Activated T-helper 17 cell treated with anti-CD3 and anti-CD28 coated beads, Interleukin-2, amount 50 U/mL, for 72 hours (primary cell): ENCODE measurements around the gene PKHD1. TPM values are rescaled to one million over a fixed set of nuclear protein-coding genes. Genes with fewer than 3 reads are reported as not detected.

Experiments used
- ATAC-seq: fragments of 150-1000 bp; cut with Tn5 transposase; replicated peaks from 2 replicates; pipeline ENCODE4 v1.10.0; 2021; ENCODE audit warnings: mild to moderate bottlenecking, moderate library complexity
- H3K27ac Mint-ChIP-seq: one replicate; pipeline ENCODE4 v1.8.0; 2022; ENCODE audit warnings: mixed read lengths
- H3K27me3 Mint-ChIP-seq: one replicate; pipeline ENCODE4 v1.8.0; 2022; ENCODE audit warnings: mixed read lengths
- H3K36me3 Mint-ChIP-seq: one replicate; pipeline ENCODE4 v1.8.0; 2022; ENCODE audit warnings: low read depth, mild to moderate bottlenecking, mixed read lengths
- H3K4me1 Mint-ChIP-seq: one replicate; pipeline ENCODE4 v1.8.0; 2022; ENCODE audit warnings: mixed read lengths
- H3K4me3 Mint-ChIP-seq: one replicate; pipeline ENCODE4 v1.8.0; 2022; ENCODE audit warnings: mild to moderate bottlenecking, mixed read lengths
- H3K9me3 Mint-ChIP-seq: one replicate; pipeline ENCODE4 v1.8.0; 2022; ENCODE audit warnings: mixed read lengths
- total RNA-seq, 2 donors: library from RNA; stranded (reverse); gene quantifications; one replicate each; pipeline ENCODE4 v1.2.3, GENCODE V29; 2022

Gene PKHD1
- total RNA-seq, 2 donors from 2014 or later = 0.19 to 0.24 TPM

GRCh38 chr6:51842061-51842803 lies 245.2 kb downstream of the PKHD1 start:
- Mint-ChIP-seq H3K27me3 (no peaks in the 10 kb centered on the region), H3K36me3 (no peaks in the 10 kb centered on the region), H3K4me1 (no peaks in the 10 kb centered on the region), H3K27ac (no peak overlapping the region), H3K9me3 (no peaks in the 10 kb centered on the region), H3K4me3 (no peak overlapping the region)
- ATAC-seq = no peak

DNA sequence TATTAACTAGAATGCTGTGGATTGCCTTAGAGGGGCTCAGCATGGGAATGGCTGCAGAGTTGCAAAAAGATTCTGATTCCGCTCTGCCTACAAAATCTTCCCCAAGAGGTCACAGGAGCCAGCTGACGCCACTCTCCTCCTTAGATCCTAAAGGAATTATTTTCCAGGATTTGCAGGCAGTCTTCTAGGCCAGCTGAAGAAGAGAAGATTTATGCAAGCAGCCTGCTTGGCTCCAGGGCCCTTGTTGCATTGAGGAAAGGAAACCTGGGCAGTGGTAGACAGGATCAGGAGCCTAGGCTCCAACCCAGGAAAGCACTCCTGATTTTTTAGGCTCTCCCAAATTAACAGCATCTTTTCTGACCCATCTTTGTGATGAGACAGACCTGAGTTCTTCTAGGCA lies 245.8 kb downstream of the PKHD1 start:
- Mint-ChIP-seq H3K4me3 (no peak overlapping the region), H3K4me1 (no peaks in the 10 kb centered on the region), H3K36me3 (no peaks in the 10 kb centered on the region), H3K27ac (no peak overlapping the region), H3K27me3 (no peaks in the 10 kb centered on the region), H3K9me3 (no peaks in the 10 kb centered on the region)
- no peak for ATAC-seq

- Mint-ChIP-seq H3K4me3 (no peak overlapping the region), H3K9me3 (no peaks in the 10 kb centered on the region), H3K4me1 (no peaks in the 10 kb centered on the region), H3K36me3 (no peaks in the 10 kb centered on the region), H3K27me3 (no peaks in the 10 kb centered on the region), H3K27ac (no peak overlapping the region)
- no peak for ATAC-seq
Observed at GRCh38 chr6:51839726-51840374, 247.6 kb downstream of the PKHD1 start.

DNA sequence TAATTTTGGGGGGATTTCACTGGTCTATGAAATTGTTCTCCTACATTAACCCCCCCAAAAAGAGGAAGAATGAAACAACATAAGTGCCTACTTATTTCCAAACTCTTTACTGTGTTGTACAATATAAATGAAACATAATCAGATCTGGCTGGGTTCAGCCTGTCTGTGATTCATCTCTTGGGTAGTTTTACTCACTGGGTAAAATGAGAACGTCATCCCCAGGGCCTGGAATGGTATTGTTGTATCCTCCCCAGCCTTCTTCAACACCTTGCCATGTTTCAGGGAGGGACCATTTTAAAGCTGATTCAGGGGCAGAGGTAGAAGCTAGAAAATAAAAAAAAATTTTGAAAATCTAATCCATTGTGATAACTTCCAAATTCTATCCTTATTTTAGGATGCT lies 256.7 kb downstream of the PKHD1 start:
- H3K4me1 Mint-ChIP-seq = no peaks in the 10 kb centered on the region
- H3K27me3 Mint-ChIP-seq = peaks cover 7% of the 10 kb centered on the region
- H3K36me3 Mint-ChIP-seq = no peaks in the 10 kb centered on the region
- H3K4me3 Mint-ChIP-seq = no peak overlapping the region
- no peak for ATAC-seq
- H3K27ac Mint-ChIP-seq = no peak overlapping the region
- H3K9me3 Mint-ChIP-seq = no peaks in the 10 kb centered on the region

- Mint-ChIP-seq H3K4me3 (no peak overlapping the region), H3K36me3 (no peaks in the 10 kb centered on the region), H3K9me3 (no peaks in the 10 kb centered on the region), H3K4me1 (no peaks in the 10 kb centered on the region), H3K27me3 (peaks cover 7% of the 10 kb centered on the region), H3K27ac (no peak overlapping the region)
- ATAC-seq = no peak
Observed at GRCh38 chr6:51827580-51827979, 259.8 kb downstream of the PKHD1 start.

DNA sequence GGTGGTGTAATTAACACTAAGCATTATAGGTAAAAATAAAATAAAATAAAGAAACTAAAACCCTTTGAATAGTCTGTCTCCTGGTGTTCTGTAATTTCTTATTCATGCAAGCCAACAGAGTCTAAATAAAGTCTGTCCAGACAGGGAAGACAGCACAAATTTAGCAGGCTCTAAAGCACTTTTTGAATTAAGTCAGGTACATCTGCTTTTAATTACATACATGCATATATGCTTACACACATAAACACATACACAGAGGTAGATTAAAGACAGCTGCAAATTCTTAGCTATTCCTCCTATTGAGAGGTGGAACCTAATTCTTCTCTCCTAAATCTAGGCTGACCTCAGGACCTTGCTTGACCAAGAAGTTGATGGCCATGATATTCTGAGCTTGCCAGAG lies 262.5 kb downstream of the PKHD1 start:
- Mint-ChIP-seq H3K27ac (no peak overlapping the region), H3K4me3 (no peak overlapping the region), H3K27me3 (peaks cover 8% of the 10 kb centered on the region), H3K4me1 (no peaks in the 10 kb centered on the region), H3K9me3 (no peaks in the 10 kb centered on the region), H3K36me3 (no peaks in the 10 kb centered on the region)
- ATAC-seq = no peak

- H3K4me1 Mint-ChIP-seq = no peaks in the 10 kb centered on the region
- ATAC-seq = no peak
- peaks cover 4% of the 10 kb centered on the region for H3K27me3 Mint-ChIP-seq
- H3K27ac Mint-ChIP-seq = no peak overlapping the region
- no peaks in the 10 kb centered on the region for H3K9me3 Mint-ChIP-seq
- H3K4me3 Mint-ChIP-seq = no peak overlapping the region
- H3K36me3 Mint-ChIP-seq = no peaks in the 10 kb centered on the region
Observed at GRCh38 chr6:51820555-51820954, 266.9 kb downstream of the PKHD1 start.

- H3K36me3 Mint-ChIP-seq = no peaks in the 10 kb centered on the region
- H3K9me3 Mint-ChIP-seq = no peaks in the 10 kb centered on the region
- no peak overlapping the region for H3K4me3 Mint-ChIP-seq
- H3K27ac Mint-ChIP-seq = no peak overlapping the region
- ATAC-seq = no peak
- peaks cover 4% of the 10 kb centered on the region for H3K27me3 Mint-ChIP-seq
- H3K4me1 Mint-ChIP-seq = no peaks in the 10 kb centered on the region
Observed at GRCh38 chr6:51818520-51819022, 268.8 kb downstream of the PKHD1 start.

- H3K9me3 Mint-ChIP-seq = no peaks in the 10 kb centered on the region
- no peak overlapping the region for H3K4me3 Mint-ChIP-seq
- H3K27ac Mint-ChIP-seq = no peak overlapping the region
- no peaks in the 10 kb centered on the region for H3K36me3 Mint-ChIP-seq
- peaks cover 4% of the 10 kb centered on the region for H3K27me3 Mint-ChIP-seq
- ATAC-seq = no peak
- H3K4me1 Mint-ChIP-seq = no peaks in the 10 kb centered on the region
Observed at GRCh38 chr6:51817832-51818231, 269.6 kb downstream of the PKHD1 start.

DNA sequence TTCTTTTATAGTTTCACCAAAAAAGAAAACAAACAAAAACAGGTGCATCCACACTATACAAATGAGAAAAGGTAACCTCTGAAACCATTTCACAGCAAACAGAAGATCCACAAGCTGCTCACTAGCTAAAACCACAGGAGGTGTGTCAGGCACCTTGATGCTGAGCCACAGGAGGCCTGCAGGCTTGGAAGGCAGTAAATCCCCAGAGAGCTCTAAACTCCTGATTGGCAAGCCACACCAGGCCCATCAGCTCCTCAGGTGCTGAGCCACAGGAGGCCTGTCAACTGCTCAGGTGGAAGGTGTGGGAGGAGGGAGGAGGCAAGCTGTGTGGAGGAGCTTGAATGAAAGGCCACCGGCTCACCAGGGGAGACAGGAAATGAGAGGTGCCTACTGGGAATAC lies 273.0 kb downstream of the PKHD1 start:
- H3K4me1 Mint-ChIP-seq = no peaks in the 10 kb centered on the region
- ATAC-seq = no peak
- no peak overlapping the region for H3K4me3 Mint-ChIP-seq
- H3K9me3 Mint-ChIP-seq = peaks cover 5% of the 10 kb centered on the region
- H3K27me3 Mint-ChIP-seq = no peaks in the 10 kb centered on the region
- no peaks in the 10 kb centered on the region for H3K36me3 Mint-ChIP-seq
- no peak overlapping the region for H3K27ac Mint-ChIP-seq

DNA sequence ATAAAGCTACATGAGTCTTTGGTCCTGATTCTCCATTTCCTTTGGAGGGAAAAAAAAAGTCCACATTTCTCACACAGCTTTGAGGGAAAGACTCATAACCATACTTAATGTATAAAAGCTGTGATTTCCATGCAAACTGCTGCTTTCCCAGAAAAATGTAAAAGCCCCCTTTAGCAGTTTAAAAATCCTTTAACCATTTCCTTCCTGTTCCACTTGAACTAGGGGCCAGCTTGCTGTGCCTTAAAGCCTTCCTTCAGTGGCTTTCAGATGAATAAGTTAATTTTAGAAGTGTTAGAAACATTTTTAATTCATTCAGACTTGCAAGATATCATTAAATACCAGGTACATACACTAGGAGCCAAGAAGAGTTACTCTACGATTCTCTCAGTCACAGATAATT lies 273.5 kb downstream of the PKHD1 start:
- H3K4me3 Mint-ChIP-seq = no peak overlapping the region
- no peaks in the 10 kb centered on the region for H3K27me3 Mint-ChIP-seq
- H3K36me3 Mint-ChIP-seq = no peaks in the 10 kb centered on the region
- H3K27ac Mint-ChIP-seq = no peak overlapping the region
- peaks cover 5% of the 10 kb centered on the region for H3K9me3 Mint-ChIP-seq
- H3K4me1 Mint-ChIP-seq = no peaks in the 10 kb centered on the region
- no peak for ATAC-seq

- H3K4me3 Mint-ChIP-seq = no peak overlapping the region
- no peaks in the 10 kb centered on the region for H3K36me3 Mint-ChIP-seq
- peaks cover 5% of the 10 kb centered on the region for H3K9me3 Mint-ChIP-seq
- no peak overlapping the region for H3K27ac Mint-ChIP-seq
- no peaks in the 10 kb centered on the region for H3K4me1 Mint-ChIP-seq
- no peaks in the 10 kb centered on the region for H3K27me3 Mint-ChIP-seq
- ATAC-seq = no peak
Observed at GRCh38 chr6:51812231-51812630, 275.2 kb downstream of the PKHD1 start.

DNA sequence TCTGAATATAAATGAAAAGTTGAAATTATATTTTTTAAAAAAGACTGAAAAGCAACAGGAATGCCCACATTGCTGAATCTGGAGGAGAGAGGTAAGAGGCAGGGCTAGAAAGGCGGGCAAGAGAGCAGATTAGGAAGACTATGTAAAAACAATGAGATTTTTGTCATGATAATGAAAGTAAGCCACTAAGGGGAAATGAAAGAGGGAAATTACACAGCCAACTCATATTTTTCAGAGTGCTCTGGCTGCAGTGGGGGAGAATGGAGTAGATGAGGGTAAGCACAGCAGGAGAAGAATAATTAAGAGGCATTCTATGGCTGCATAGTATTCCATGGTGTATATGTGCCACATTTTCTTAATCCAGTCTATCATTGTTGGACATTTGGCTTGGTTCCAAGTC lies 281.9 kb downstream of the PKHD1 start:
- ATAC-seq = no peak

GRCh38 chr6:51800603-51801002 lies 286.8 kb downstream of the PKHD1 start:
- Mint-ChIP-seq H3K27ac (no peak overlapping the region), H3K36me3 (no peaks in the 10 kb centered on the region), H3K4me1 (no peaks in the 10 kb centered on the region), H3K27me3 (no peaks in the 10 kb centered on the region), H3K4me3 (no peak overlapping the region), H3K9me3 (peaks cover 15% of the 10 kb centered on the region)
- ATAC-seq = no peak

More for the DNA sequence above, 281.9 kb downstream of the PKHD1 start:
- no peak overlapping the region for H3K4me3 Mint-ChIP-seq
- no peaks in the 10 kb centered on the region for H3K4me1 Mint-ChIP-seq
- no peaks in the 10 kb centered on the region for H3K27me3 Mint-ChIP-seq
- H3K36me3 Mint-ChIP-seq = no peaks in the 10 kb centered on the region
- H3K9me3 Mint-ChIP-seq = peaks cover 10% of the 10 kb centered on the region
- H3K27ac Mint-ChIP-seq = no peak overlapping the region

DNA sequence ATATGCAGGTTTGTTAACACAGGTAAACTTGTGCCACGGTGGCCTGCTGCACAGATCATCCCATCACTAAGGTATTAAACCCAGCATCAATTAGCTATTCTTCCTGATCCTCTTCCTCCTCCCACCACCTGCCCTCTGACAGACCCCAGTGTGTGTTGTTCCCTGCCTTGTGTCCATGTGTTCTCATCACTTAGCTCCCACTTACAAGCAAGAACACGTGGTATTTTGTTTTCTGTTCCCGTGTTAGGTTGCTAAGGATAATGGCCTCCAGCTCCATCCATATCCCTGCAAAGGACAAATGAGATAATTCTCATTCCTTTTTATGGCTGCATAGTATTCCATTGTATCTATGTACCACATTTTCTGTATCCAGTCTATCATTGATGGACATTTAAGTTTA lies 294.0 kb downstream of the PKHD1 start:
- Mint-ChIP-seq H3K27me3 (no peaks in the 10 kb centered on the region), H3K4me1 (no peaks in the 10 kb centered on the region), H3K36me3 (no peaks in the 10 kb centered on the region), H3K9me3 (peaks cover 13% of the 10 kb centered on the region), H3K4me3 (no peak overlapping the region), H3K27ac (no peak overlapping the region)
- ATAC-seq = no peak
